Fibroblast of lung (primary cell): ENCODE results near the gene PRKAG1. TPM values are rescaled to one million over a fixed set of nuclear protein-coding genes. Genes with fewer than 3 reads are reported as not detected.

Experiments
- DNase-seq, 2 donors: peaks; one replicate each; pipeline versions ENCODE4 v3.0.0 to v3.0.0-alpha.2; 2010; ENCODE audit warnings: low read depth in 2 of 2
- H2AFZ ChIP-seq: 2 replicates; pipeline ENCODE4 v1.5.1; 2012; ENCODE audit warnings: low read length, control low read depth, inconsistent platforms
- H3K27ac ChIP-seq: 2 replicates; pipeline ENCODE4 v1.5.1; 2011; ENCODE audit warnings: low read length, control low read depth; ENCODE audit not compliant: insufficient read depth
- H3K27me3 ChIP-seq: 2 replicates; pipeline ENCODE4 v1.5.1; 2011; ENCODE audit warnings: mild to moderate bottlenecking, low read length; ENCODE audit not compliant: control insufficient read depth, insufficient read depth
- H3K36me3 ChIP-seq: 2 replicates; pipeline ENCODE4 v1.5.1; 2011; ENCODE audit warnings: low read length; ENCODE audit not compliant: control insufficient read depth, insufficient read depth
- H3K4me1 ChIP-seq: 2 replicates; pipeline ENCODE4 v1.5.1; 2011; ENCODE audit warnings: low read length; ENCODE audit not compliant: control insufficient read depth, insufficient read depth; ENCODE audit errors: extremely low read depth
- H3K4me2 ChIP-seq: 2 replicates; pipeline ENCODE4 v1.5.1; 2011; ENCODE audit warnings: low read length, control low read depth; ENCODE audit not compliant: insufficient read depth; ENCODE audit errors: extremely low read depth
- H3K4me3 ChIP-seq, 4 experiments: fragments of 200-600 bp in 1 of 4; sonication (generic) in 1 of 4; replicated peaks in 1 of 4; 2 replicates each; pipeline ENCODE4 v1.5.1; 2011 to 2016; ENCODE audit warnings: low read length in 4 of 4, low read depth in 3 of 4, mild to moderate bottlenecking in 3 of 4, control low read depth in 2 of 4, inconsistent platforms in 1 of 4, mixed read lengths in 1 of 4; ENCODE audit not compliant: insufficient read depth in 1 of 4; ENCODE audit errors: control extremely low read depth in 1 of 4
- H3K79me2 ChIP-seq: 2 replicates; pipeline ENCODE4 v1.5.1; 2012; ENCODE audit warnings: mild to moderate bottlenecking, low read length, inconsistent platforms; ENCODE audit not compliant: control insufficient read depth, insufficient read depth
- H3K9ac ChIP-seq: 2 replicates; pipeline ENCODE4 v1.5.1; 2011; ENCODE audit warnings: mild to moderate bottlenecking, low read length, control low read depth; ENCODE audit not compliant: insufficient read depth
- H3K9me3 ChIP-seq: 2 replicates; pipeline ENCODE4 v1.5.1; 2012; ENCODE audit warnings: low read depth, low read length; ENCODE audit not compliant: control insufficient read depth, insufficient read depth
- H4K20me1 ChIP-seq: 2 replicates; pipeline ENCODE4 v1.5.1; 2011; ENCODE audit warnings: low read length; ENCODE audit not compliant: control insufficient read depth, insufficient read depth; ENCODE audit errors: extremely low read depth
- CTCF ChIP-seq, 2 donors: IDR thresholded peaks in 1 of 2; conservative IDR thresholded peaks in 1 of 2; 1 replicate in 1 of 2; 2 replicates in 1 of 2; pipeline ENCODE4 v1.5.1; 2011 to 2012; ENCODE audit warnings: low read length in 2 of 2, control low read depth in 1 of 2, inconsistent platforms in 1 of 2, low read depth in 1 of 2, mild to moderate bottlenecking in 1 of 2
- EZH2 ChIP-seq: IDR thresholded peaks from 2 replicates; pipeline ENCODE4 v1.5.1; 2012; ENCODE audit warnings: low read length, control low read depth, mild to moderate bottlenecking; ENCODE audit errors: missing control alignments
- polyA plus RNA-seq, 2 donors: library from polyadenylated mRNA; depleted of rRNA in 1 of 2; stranded (reverse) in 1 of 2; unstranded in 1 of 2; fragments of >200 nt; gene quantifications; 2 replicates each; pipeline ENCODE4 v1.2.1, GENCODE V29; 2011 to 2012; ENCODE audit warnings: missing spikeins in 1 of 2
- total RNA-seq: library from RNA; depleted of rRNA; stranded (reverse); fragments of >200 nt; gene quantifications from 2 replicates; pipeline ENCODE4 v1.2.1, GENCODE V29; 2014

Gene PRKAG1
- total and polyA plus RNA-seq, 2 donors (not counting 1 experiment from before 2014, with no cell fraction given), result 76.5 to 110 TPM

DNA sequence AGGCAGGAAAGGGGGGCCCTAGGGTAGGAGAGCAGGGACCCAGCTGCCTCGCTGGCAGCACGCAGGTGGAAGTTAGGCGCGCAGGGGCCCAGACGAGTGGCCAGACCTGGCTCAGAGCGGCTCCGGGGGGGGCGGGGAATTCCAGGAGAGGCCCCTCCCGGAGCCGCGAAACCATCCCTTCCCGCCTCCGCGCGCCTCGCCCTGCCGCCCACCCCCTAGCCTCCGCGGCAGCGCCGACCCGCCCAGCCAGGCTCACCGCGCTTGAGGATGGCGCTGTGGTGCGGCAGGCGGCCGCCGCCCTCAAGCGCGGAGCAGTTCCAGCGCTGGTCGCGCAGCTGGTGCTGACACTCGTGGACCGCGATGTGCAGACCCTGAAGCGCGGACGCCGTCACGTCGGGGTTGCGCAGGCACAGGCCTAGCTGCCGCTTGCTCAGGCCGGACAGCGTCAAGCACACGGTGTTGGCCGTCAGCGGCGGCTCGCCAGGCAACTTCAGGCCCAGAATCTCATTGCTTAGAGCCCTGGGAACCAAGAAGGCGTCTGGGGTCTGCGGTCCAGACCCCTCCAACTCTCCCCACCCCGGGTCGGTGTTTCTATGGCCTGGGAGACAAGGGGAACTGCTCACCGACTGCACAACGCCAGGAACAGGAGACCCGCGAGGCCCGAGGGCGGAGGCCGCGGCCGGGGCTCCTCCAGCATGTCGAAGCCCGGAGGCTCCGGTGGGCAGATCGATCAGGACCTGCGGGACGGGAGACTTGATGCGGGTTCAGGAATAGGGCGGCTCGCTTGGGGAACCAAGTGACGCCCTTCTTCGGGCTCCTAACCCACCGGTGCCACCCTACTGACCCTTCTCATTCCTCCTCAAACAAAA is 48.5 kb downstream of the PRKAG1 start:
- Histone ChIP-seq H2AFZ (no peak overlapping the region), H3K4me2 (peak overlapping the region; percentile 8), H4K20me1 (no peaks in the 10 kb centered on the region), H3K9me3 (no peaks in the 10 kb centered on the region), H3K79me2 (no peaks in the 10 kb centered on the region), H3K27ac (no peak overlapping the region), H3K4me3 (no peak overlapping the region), H3K27me3 (peaks cover 69% of the 10 kb centered on the region), H3K4me1 (no peaks in the 10 kb centered on the region), H3K9ac (no peak overlapping the region), H3K36me3 (no peaks in the 10 kb centered on the region)
- peak; percentile 86 for TF ChIP-seq EZH2
- TF ChIP-seq CTCF (conservative IDR thresholded peaks at IDR 0.05 in 1 of 2, IDR thresholded peaks at IDR 0.05 in 1 of 2; ENCODE audit: low read depth in 1 of 2, low read length in 2 of 2), result no peak
- DNase-seq, result peak; percentile 17 to 30

DNA sequence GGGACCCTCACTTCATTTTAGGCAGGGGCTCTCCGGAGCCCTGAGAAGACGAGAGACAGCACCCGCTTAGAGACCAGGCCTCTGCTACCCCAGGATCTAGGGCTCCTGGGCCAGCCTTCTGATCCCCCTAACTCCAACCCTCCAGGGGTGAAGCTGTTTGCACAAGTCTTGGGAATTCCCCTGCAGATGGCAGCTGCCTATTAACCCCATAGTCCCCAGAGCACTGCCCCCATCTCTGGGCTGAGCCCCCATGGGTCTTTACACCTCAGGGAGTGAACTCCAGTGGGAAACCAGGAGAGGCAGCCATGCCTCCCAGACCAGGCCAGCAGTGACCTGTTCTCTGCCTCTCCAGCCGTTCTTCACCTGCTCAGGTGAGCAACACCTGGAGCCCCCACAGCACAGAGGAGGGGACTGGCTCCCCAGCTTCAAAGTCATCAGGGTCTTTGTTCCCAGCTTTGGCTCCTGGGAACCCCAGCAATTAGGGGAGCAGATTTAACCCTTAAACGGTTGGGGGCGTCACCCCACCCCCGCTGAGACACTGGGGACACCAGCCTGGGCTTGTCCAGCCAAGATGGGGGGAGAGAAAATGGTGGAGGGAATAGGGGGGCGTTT is 49.3 kb downstream of the PRKAG1 start:
- TF ChIP-seq CTCF (conservative IDR thresholded peaks at IDR 0.05 in 1 of 2, IDR thresholded peaks at IDR 0.05 in 1 of 2; ENCODE audit: low read depth in 1 of 2, low read length in 2 of 2) (no peak), EZH2 (no peak)
- H4K20me1 ChIP-seq, result no peaks in the 10 kb centered on the region
- no peaks in the 10 kb centered on the region for H3K36me3 ChIP-seq
- H3K79me2 ChIP-seq, result no peaks in the 10 kb centered on the region
- H3K27ac ChIP-seq, result no peak overlapping the region
- H3K4me1 ChIP-seq, result no peaks in the 10 kb centered on the region
- no peaks in the 10 kb centered on the region for H3K9me3 ChIP-seq
- no peak overlapping the region for H3K9ac ChIP-seq
- no peak overlapping the region for H3K4me2 ChIP-seq
- no peak for DNase-seq
- H3K27me3 ChIP-seq, result peaks cover 75% of the 10 kb centered on the region
- no peak overlapping the region for H3K4me3 ChIP-seq
- H2AFZ ChIP-seq, result no peak overlapping the region

GRCh38 chr12:48968467-48968866 is 50.1 kb downstream of the PRKAG1 start:
- Histone ChIP-seq H3K27ac (no peak overlapping the region), H4K20me1 (no peaks in the 10 kb centered on the region), H3K79me2 (no peaks in the 10 kb centered on the region), H3K9ac (no peak overlapping the region), H2AFZ (no peak overlapping the region), H3K4me2 (no peak overlapping the region), H3K4me3 (no peak overlapping the region), H3K4me1 (no peaks in the 10 kb centered on the region), H3K9me3 (no peaks in the 10 kb centered on the region), H3K36me3 (no peaks in the 10 kb centered on the region), H3K27me3 (peaks cover 74% of the 10 kb centered on the region)
- TF ChIP-seq CTCF (conservative IDR thresholded peaks at IDR 0.05 in 1 of 2, IDR thresholded peaks at IDR 0.05 in 1 of 2; ENCODE audit: low read depth in 1 of 2, low read length in 2 of 2), result no peak
- TF ChIP-seq EZH2, result no peak
- DNase-seq, result no peak
